Measurements from ENCODE around the gene TMEM51. TPM values are rescaled to one million over a fixed set of nuclear protein-coding genes. Genes with fewer than 3 reads are reported as not detected.
A peak's percentile ranks its signal among the peaks of the same experiment; 100 is the strongest.

TMEM51 gene
- total and polyA plus RNA-seq, 2 experiments from 2014 or later: 23.8 to 32.7 TPM

- Histone ChIP-seq H3K4me3 (no peak overlapping the region), H3K36me3 (no peaks in the 10 kb centered on the region), H3K27me3 (no peaks in the 10 kb centered on the region), H3K9me3 (ENCODE audit: low read depth) (no peaks in the 10 kb centered on the region), H3K27ac (peak overlapping the region; percentile 87), H3K4me1 (ENCODE audit: low read depth) (peaks cover 16% of the 10 kb centered on the region)
- DNase-seq (ENCODE audit: low read depth in 1 of 2, low spot score in 1 of 2): peak in 1 of 2 donors; percentile 27
- TF ChIP-seq CTCF (IDR thresholded peaks at IDR 0.05; ENCODE audit: low read depth, low read length): no peak
Measured at GRCh38 chr1:15151377-15151806, 2.2 kb upstream of the TMEM51 start.

GRCh38 chr1:15151871-15152270 lies 1.7 kb upstream of the TMEM51 start:
- DNase-seq (ENCODE audit: low read depth in 1 of 2, low spot score in 1 of 2): no peak
- H3K9me3 ChIP-seq (ENCODE audit: low read depth): no peaks in the 10 kb centered on the region
- H3K4me1 ChIP-seq (ENCODE audit: low read depth): peaks cover 17% of the 10 kb centered on the region
- peak overlapping the region; percentile 67 for H3K4me3 ChIP-seq
- no peaks in the 10 kb centered on the region for H3K36me3 ChIP-seq
- peak overlapping the region; percentile 87 for H3K27ac ChIP-seq
- H3K27me3 ChIP-seq: no peaks in the 10 kb centered on the region
- TF ChIP-seq CTCF (IDR thresholded peaks at IDR 0.05; ENCODE audit: low read depth, low read length): no peak

- Histone ChIP-seq H3K4me1 (ENCODE audit: low read depth) (peaks cover 20% of the 10 kb centered on the region), H3K36me3 (no peaks in the 10 kb centered on the region), H3K27ac (peak overlapping the region; percentile 87), H3K9me3 (ENCODE audit: low read depth) (no peaks in the 10 kb centered on the region), H3K27me3 (no peaks in the 10 kb centered on the region), H3K4me3 (peak overlapping the region; percentile 67)
- peak; percentile 78 for TF ChIP-seq CTCF (IDR thresholded peaks at IDR 0.05; ENCODE audit: low read depth, low read length)
- peak; percentile 91 to 93 for DNase-seq (ENCODE audit: low read depth in 1 of 2, low spot score in 1 of 2)
Measured at GRCh38 chr1:15152318-15153183, 996 bp upstream of the TMEM51 start.

- Histone ChIP-seq H3K9me3 (ENCODE audit: low read depth) (no peaks in the 10 kb centered on the region), H3K27me3 (no peaks in the 10 kb centered on the region), H3K36me3 (no peaks in the 10 kb centered on the region), H3K4me3 (peak overlapping the region; percentile 67), H3K4me1 (ENCODE audit: low read depth) (peaks cover 21% of the 10 kb centered on the region), H3K27ac (peak overlapping the region; percentile 28)
- DNase-seq (ENCODE audit: low read depth in 1 of 2, low spot score in 1 of 2): peak; percentile 66 to 72
- TF ChIP-seq CTCF (IDR thresholded peaks at IDR 0.05; ENCODE audit: low read depth, low read length): peak; percentile 67
Measured at GRCh38 chr1:15153842-15154479, 414 bp downstream of the TMEM51 start.

- Histone ChIP-seq H3K4me1 (ENCODE audit: low read depth) (peaks cover 21% of the 10 kb centered on the region), H3K4me3 (peak overlapping the region; percentile 67), H3K36me3 (no peaks in the 10 kb centered on the region), H3K27ac (no peak overlapping the region), H3K27me3 (no peaks in the 10 kb centered on the region), H3K9me3 (ENCODE audit: low read depth) (no peaks in the 10 kb centered on the region)
- peak; percentile 40 to 47 for DNase-seq (ENCODE audit: low read depth in 1 of 2, low spot score in 1 of 2)
- TF ChIP-seq CTCF (IDR thresholded peaks at IDR 0.05; ENCODE audit: low read depth, low read length): no peak
Measured at GRCh38 chr1:15154480-15155036, 1.0 kb downstream of the TMEM51 start.

Data from cardiac muscle cell (in vitro differentiated cells and primary cell).